ENCODE results near the gene EPB41L4A. TPM values are rescaled to one million over a fixed set of nuclear protein-coding genes. Genes with fewer than 3 reads are reported as not detected.

EPB41L4A gene
- total and polyA plus RNA-seq, 9 donors = 2.7 to 12.3 (median 7.9) TPM

DNA sequence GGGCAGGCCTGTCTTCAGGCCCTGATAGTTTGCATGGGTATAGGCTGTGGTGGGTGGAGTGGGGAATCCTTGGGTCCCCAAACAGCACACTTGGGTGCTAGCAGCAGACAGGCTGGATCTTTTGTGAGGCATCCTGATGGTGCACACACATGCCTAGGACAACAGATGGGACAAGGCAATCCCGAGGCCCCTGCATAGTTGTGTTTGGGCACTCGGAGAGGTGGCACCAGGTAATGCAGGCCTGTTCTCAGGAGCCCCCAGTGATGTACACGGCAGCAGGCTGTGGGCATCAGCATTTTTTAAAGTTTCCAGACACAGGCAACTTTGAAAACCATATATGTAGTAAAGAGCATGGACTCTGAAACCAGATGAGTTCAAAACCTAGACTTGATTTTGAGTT is 65.4 kb downstream of the EPB41L4A start:
- H3K27ac ChIP-seq = no peak overlapping the region
- intact Hi-C loops (cut with DNase I) = no loop called here
- no peak for TF ChIP-seq POLR2A (IDR thresholded peaks at IDR 0.05)
- H3K27me3 ChIP-seq = no peaks in the 10 kb centered on the region
- H3K4me1 ChIP-seq (ENCODE audit: insufficient read depth) = no peaks in the 10 kb centered on the region
- H3K36me3 ChIP-seq = no peaks in the 10 kb centered on the region
- H3K4me3 ChIP-seq = no peak overlapping the region
- WGBS, 3 donors = 58 to 85% (median 64%) methylated on average over 2 to 3 of the region's 3 CpGs
- DNase-seq = no peak
- no peaks in the 10 kb centered on the region for H3K9me3 ChIP-seq

DNA sequence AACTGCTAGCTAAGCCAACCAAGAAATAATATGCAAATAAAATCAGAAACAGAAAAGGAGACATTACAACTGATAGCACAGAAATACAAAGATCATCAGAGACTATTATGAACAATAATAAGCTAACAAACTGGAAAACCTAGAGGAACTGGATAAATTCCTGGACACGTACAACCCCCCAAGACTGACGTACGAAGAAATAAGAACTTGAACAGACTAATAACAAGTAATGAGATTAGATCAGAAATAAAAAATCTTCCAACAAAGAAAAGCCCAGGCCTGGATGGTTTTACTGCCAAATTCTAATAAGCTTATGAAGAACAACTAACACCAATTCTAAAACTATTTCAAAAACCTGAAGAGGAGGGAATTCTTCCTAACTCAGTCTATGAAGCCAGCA is 67.9 kb downstream of the EPB41L4A start:
- H3K27ac ChIP-seq = no peak overlapping the region
- H3K4me3 ChIP-seq = no peak overlapping the region
- TF ChIP-seq POLR2A (IDR thresholded peaks at IDR 0.05) (no peak), EP300 (IDR thresholded peaks at IDR 0.05) (no peak)
- TF ChIP-seq, protein P1, sequence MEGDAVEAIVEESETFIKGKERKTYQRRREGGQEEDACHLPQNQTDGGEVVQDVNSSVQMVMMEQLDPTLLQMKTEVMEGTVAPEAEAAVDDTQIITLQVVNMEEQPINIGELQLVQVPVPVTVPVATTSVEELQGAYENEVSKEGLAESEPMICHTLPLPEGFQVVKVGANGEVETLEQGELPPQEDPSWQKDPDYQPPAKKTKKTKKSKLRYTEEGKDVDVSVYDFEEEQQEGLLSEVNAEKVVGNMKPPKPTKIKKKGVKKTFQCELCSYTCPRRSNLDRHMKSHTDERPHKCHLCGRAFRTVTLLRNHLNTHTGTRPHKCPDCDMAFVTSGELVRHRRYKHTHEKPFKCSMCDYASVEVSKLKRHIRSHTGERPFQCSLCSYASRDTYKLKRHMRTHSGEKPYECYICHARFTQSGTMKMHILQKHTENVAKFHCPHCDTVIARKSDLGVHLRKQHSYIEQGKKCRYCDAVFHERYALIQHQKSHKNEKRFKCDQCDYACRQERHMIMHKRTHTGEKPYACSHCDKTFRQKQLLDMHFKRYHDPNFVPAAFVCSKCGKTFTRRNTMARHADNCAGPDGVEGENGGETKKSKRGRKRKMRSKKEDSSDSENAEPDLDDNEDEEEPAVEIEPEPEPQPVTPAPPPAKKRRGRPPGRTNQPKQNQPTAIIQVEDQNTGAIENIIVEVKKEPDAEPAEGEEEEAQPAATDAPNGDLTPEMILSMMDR (IDR thresholded peaks at IDR 0.05) = no peak
- H3K27me3 ChIP-seq = no peaks in the 10 kb centered on the region
- H3K4me1 ChIP-seq (ENCODE audit: insufficient read depth) = no peaks in the 10 kb centered on the region
- no peaks in the 10 kb centered on the region for H3K9me3 ChIP-seq
- no peak for DNase-seq
- WGBS, 3 donors = 85 to 87% (median 86%) methylated on average over 3 of the region's 3 CpGs
- H3K36me3 ChIP-seq = no peaks in the 10 kb centered on the region
- intact Hi-C loops (cut with DNase I) = no loop called here

DNA sequence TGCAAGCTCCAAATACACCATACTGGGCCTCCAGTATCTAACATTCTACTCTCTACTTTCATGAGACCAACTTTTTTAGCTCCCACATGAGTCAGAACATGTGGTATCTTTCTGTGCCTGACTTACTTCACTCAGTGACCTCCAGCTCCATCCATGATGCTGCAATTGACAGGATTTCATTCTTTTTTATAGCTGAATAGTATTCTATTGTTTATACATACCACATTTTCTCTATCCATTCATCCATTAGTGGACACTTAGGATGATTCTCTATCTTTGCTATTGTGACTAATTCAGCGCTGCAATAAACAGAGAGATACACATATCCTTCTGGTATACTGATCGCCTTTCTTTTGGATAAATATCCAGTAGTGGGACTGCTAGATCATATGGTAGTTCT is 68.5 kb downstream of the EPB41L4A start:
- whole genome bisulfite sequencing, 3 donors = 92 to 95% (median 94%) methylated on average over 2 of the region's 2 CpGs
- TF ChIP-seq POLR2A (IDR thresholded peaks at IDR 0.05) (no peak), EP300 (IDR thresholded peaks at IDR 0.05) (no peak)
- TF ChIP-seq, protein P1 (IDR thresholded peaks at IDR 0.05) = no peak
- intact Hi-C loops (cut with DNase I) = no loop called here
- Histone ChIP-seq H3K9me3 (no peaks in the 10 kb centered on the region), H3K4me3 (no peak overlapping the region), H3K4me1 (ENCODE audit: insufficient read depth) (no peaks in the 10 kb centered on the region), H3K36me3 (no peaks in the 10 kb centered on the region), H3K27me3 (no peaks in the 10 kb centered on the region), H3K27ac (no peak overlapping the region)
- no peak for DNase-seq

DNA sequence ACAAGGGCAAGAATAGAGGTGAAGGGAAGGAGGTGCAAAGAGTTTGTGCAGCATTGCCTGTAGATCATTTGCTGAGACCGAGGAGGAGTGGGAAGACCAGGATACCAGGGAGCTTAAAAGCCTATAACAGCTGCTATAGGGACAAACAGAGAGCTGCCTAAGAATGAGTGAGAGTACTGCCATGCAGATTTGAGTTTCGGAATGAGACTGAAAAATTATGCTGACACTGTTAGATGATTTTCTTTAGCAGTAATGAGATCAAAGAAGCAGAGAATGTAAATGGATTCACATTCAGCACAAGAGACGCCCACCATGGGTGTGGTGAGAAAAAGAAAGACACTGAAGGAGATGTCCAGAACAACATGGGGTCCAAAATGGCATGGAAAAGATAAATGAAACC is 69.7 kb downstream of the EPB41L4A start:
- intact Hi-C loops (cut with DNase I) = no loop called here
- TF ChIP-seq, protein P1 (IDR thresholded peaks at IDR 0.05) = no peak
- TF ChIP-seq EP300 (IDR thresholded peaks at IDR 0.05) = no peak
- TF ChIP-seq POLR2A (IDR thresholded peaks at IDR 0.05) = no peak
- Histone ChIP-seq H3K9me3 (no peaks in the 10 kb centered on the region), H3K27ac (no peak overlapping the region), H3K4me1 (ENCODE audit: insufficient read depth) (no peaks in the 10 kb centered on the region), H3K36me3 (no peaks in the 10 kb centered on the region), H3K4me3 (no peak overlapping the region), H3K27me3 (no peaks in the 10 kb centered on the region)
- WGBS, 3 donors = 89 to 92% (median 90%) methylated on average over 3 of the region's 3 CpGs
- no peak for DNase-seq

DNA sequence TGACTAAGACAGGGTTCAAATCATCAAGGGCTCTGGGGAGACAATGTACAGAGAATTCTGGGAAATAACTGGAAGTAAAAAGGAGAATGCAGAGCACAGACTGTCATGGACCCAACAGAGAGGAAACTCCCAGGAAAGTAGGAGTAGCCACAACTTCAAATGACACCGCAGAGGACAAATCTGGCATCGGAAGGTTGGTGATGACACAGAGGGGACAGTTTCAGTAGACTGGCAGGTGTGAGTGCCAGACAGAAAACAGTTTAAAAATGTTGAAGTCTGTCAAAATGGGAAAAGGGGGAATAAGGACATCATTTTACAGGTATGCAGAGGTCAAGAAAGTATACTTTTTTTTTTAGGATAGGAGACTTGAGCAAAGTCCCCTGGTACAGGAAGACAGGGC is 70.2 kb downstream of the EPB41L4A start:
- H3K4me3 ChIP-seq = no peak overlapping the region
- TF ChIP-seq, protein P1 (IDR thresholded peaks at IDR 0.05) = no peak
- TF ChIP-seq POLR2A (IDR thresholded peaks at IDR 0.05) (no peak), EP300 (IDR thresholded peaks at IDR 0.05) (no peak)

More for the DNA sequence above, 70.2 kb downstream of the EPB41L4A start:
- H3K4me1 ChIP-seq (ENCODE audit: insufficient read depth) = no peaks in the 10 kb centered on the region
- H3K36me3 ChIP-seq = no peaks in the 10 kb centered on the region
- H3K9me3 ChIP-seq = no peaks in the 10 kb centered on the region
- intact Hi-C loops (cut with DNase I) = no loop called here
- 87 to 93% (median 91%) methylated on average over 2 of the region's 2 CpGs for WGBS, 3 donors
- no peaks in the 10 kb centered on the region for H3K27me3 ChIP-seq
- DNase-seq = no peak
- no peak overlapping the region for H3K27ac ChIP-seq

Measured in ovary (tissue), 9 donors.